ENCODE measurements around the gene FPGT. TPM values are rescaled to one million over a fixed set of nuclear protein-coding genes. Genes with fewer than 3 reads are reported as not detected.

Gene FPGT
- total RNA-seq, 1 experiment from 2014 or later, result 9.6 TPM

GRCh38 chr1:74223453-74223852 lies 25.4 kb downstream of the FPGT start:
- BruUV-seq (replicated peaks), result no TSS peak
- Mint-ChIP-seq H3K36me3 (ENCODE audit: insufficient read depth, unreplicated experiment) (no peaks in the 10 kb centered on the region), H3K9me3 (ENCODE audit: unreplicated experiment) (peaks cover 29% of the 10 kb centered on the region), H3K4me1 (ENCODE audit: insufficient read depth, unreplicated experiment) (no peaks in the 10 kb centered on the region), H3K27ac (ENCODE audit: low read depth, unreplicated experiment) (no peak overlapping the region), H3K27me3 (ENCODE audit: insufficient read depth, unreplicated experiment) (no peaks in the 10 kb centered on the region), H3K4me3 (ENCODE audit: unreplicated experiment) (no peak overlapping the region)
- intact Hi-C loops (cut with micrococcal nuclease), result no loop called here
- DNase-seq (ENCODE audit: unreplicated experiment), result no peak
- TF ChIP-seq CTCF (IDR thresholded peaks at IDR 0.05; ENCODE audit: unreplicated experiment), result no peak
- POLR2A ChIA-PET, result no interaction called here
- CTCF ChIA-PET, result interaction anchor here (0.6 kb wide), 1 partner anchor 245 kb away, joined by 3 read pairs; no protein-coding TSS in a partner anchor

- no peak within 1 kb of the TSS for H3K4me3 Mint-ChIP-seq (ENCODE audit: unreplicated experiment)
- no peak for TF ChIP-seq CTCF (IDR thresholded peaks at IDR 0.05; ENCODE audit: unreplicated experiment)
- no peak for DNase-seq (ENCODE audit: unreplicated experiment)
- no TSS peak for BruUV-seq (replicated peaks)
- no peaks in the 10 kb centered on the region for H3K36me3 Mint-ChIP-seq (ENCODE audit: insufficient read depth, unreplicated experiment)
- POLR2A ChIA-PET, result no interaction called here
- intact Hi-C loops (cut with micrococcal nuclease), result no loop called here
- CTCF ChIA-PET, result no interaction called here
- H3K27ac Mint-ChIP-seq (ENCODE audit: low read depth, unreplicated experiment), result no peak within 1 kb of the TSS
- peaks cover 10% of the 10 kb centered on the region for H3K27me3 Mint-ChIP-seq (ENCODE audit: insufficient read depth, unreplicated experiment)
- H3K9me3 Mint-ChIP-seq (ENCODE audit: unreplicated experiment), result peaks cover 7% of the 10 kb centered on the region
- H3K4me1 Mint-ChIP-seq (ENCODE audit: insufficient read depth, unreplicated experiment), result no peaks in the 10 kb centered on the region
Measured at GRCh38 chr1:74235153-74235552, 37.1 kb downstream of the FPGT start, which contains the start of gene TNNI3K. Gene TNNI3K, plus strand, starts transcription at chr1:74235387. Its CDS starts 65 bp downstream, at chr1:74235452.

GRCh38 chr1:74236440-74236839 lies 38.4 kb downstream of the FPGT start:
- TF ChIP-seq CTCF (IDR thresholded peaks at IDR 0.05; ENCODE audit: unreplicated experiment), result no peak
- Mint-ChIP-seq H3K4me3 (ENCODE audit: unreplicated experiment) (no peak overlapping the region), H3K36me3 (ENCODE audit: insufficient read depth, unreplicated experiment) (no peaks in the 10 kb centered on the region), H3K27me3 (ENCODE audit: insufficient read depth, unreplicated experiment) (peaks cover 10% of the 10 kb centered on the region), H3K27ac (ENCODE audit: low read depth, unreplicated experiment) (no peak overlapping the region), H3K4me1 (ENCODE audit: insufficient read depth, unreplicated experiment) (no peaks in the 10 kb centered on the region), H3K9me3 (ENCODE audit: unreplicated experiment) (peaks cover 7% of the 10 kb centered on the region)
- no peak for DNase-seq (ENCODE audit: unreplicated experiment)
- CTCF ChIA-PET, result no interaction called here
- POLR2A ChIA-PET, result no interaction called here
- BruUV-seq (replicated peaks), result no TSS peak
- intact Hi-C loops (cut with micrococcal nuclease), result no loop called here

GRCh38 chr1:74237035-74237434 lies 39.0 kb downstream of the FPGT start:
- H3K4me1 Mint-ChIP-seq (ENCODE audit: insufficient read depth, unreplicated experiment), result no peaks in the 10 kb centered on the region
- no peak overlapping the region for H3K4me3 Mint-ChIP-seq (ENCODE audit: unreplicated experiment)
- no TSS peak for BruUV-seq (replicated peaks)
- no peaks in the 10 kb centered on the region for H3K36me3 Mint-ChIP-seq (ENCODE audit: insufficient read depth, unreplicated experiment)
- CTCF ChIA-PET, result interaction anchor here (0.6 kb wide), 1 partner anchor 265 kb away, joined by 4 read pairs; no protein-coding TSS in a partner anchor
- peaks cover 4% of the 10 kb centered on the region for H3K9me3 Mint-ChIP-seq (ENCODE audit: unreplicated experiment)
- no peak for DNase-seq (ENCODE audit: unreplicated experiment)
- H3K27ac Mint-ChIP-seq (ENCODE audit: low read depth, unreplicated experiment), result no peak overlapping the region
- POLR2A ChIA-PET, result no interaction called here
- H3K27me3 Mint-ChIP-seq (ENCODE audit: insufficient read depth, unreplicated experiment), result peaks cover 6% of the 10 kb centered on the region
- no peak for TF ChIP-seq CTCF (IDR thresholded peaks at IDR 0.05; ENCODE audit: unreplicated experiment)
- intact Hi-C loops (cut with micrococcal nuclease), result no loop called here

Data from MCF 10A (cell line).